ENCODE data around the gene KCTD17. TPM values are rescaled to one million over a fixed set of nuclear protein-coding genes. Genes with fewer than 3 reads are reported as not detected.

Gene KCTD17
- total and polyA plus RNA-seq, 2 of the 13 experiments (the other 11 are each of a cell fraction or from before 2014, with no cell fraction given), result 5.3 to 11.7 TPM

- no peak for TF ChIP-seq ZNF639 (CRISPR knock-in tag; conservative IDR thresholded peaks at IDR 0.05)
- TF ChIP-seq ZSCAN9 (CRISPR knock-in tag; IDR thresholded peaks at IDR 0.05; ENCODE audit: borderline replicate concordance), result no peak
- no peak for TF ChIP-seq TRAFD1 (CRISPR knock-in tag; IDR thresholded peaks at IDR 0.05; ENCODE audit: borderline replicate concordance)
- TF ChIP-seq NR3C1 (CRISPR knock-in tag; IDR thresholded peaks at IDR 0.05), result no peak
- TF ChIP-seq ZNF768 (CRISPR knock-in tag; IDR thresholded peaks at IDR 0.05), result peak; percentile 98
- peak; percentile 78 for TF ChIP-seq ZMYM3 (CRISPR knock-in tag; IDR thresholded peaks at IDR 0.05)
- no peak for TF ChIP-seq ZNF607 (CRISPR knock-in tag; IDR thresholded peaks at IDR 0.05; ENCODE audit: borderline replicate concordance)
- TF ChIP-seq ZNF282 (IDR thresholded peaks at IDR 0.05; ENCODE audit: partially characterized antibody), result no peak
- TF ChIP-seq, protein P1, sequence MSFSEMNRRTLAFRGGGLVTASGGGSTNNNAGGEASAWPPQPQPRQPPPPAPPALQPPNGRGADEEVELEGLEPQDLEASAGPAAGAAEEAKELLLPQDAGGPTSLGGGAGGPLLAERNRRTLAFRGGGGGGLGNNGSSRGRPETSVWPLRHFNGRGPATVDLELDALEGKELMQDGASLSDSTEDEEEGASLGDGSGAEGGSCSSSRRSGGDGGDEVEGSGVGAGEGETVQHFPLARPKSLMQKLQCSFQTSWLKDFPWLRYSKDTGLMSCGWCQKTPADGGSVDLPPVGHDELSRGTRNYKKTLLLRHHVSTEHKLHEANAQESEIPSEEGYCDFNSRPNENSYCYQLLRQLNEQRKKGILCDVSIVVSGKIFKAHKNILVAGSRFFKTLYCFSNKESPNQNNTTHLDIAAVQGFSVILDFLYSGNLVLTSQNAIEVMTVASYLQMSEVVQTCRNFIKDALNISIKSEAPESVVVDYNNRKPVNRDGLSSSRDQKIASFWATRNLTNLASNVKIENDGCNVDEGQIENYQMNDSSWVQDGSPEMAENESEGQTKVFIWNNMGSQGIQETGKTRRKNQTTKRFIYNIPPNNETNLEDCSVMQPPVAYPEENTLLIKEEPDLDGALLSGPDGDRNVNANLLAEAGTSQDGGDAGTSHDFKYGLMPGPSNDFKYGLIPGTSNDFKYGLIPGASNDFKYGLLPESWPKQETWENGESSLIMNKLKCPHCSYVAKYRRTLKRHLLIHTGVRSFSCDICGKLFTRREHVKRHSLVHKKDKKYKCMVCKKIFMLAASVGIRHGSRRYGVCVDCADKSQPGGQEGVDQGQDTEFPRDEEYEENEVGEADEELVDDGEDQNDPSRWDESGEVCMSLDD (CRISPR knock-in tag; IDR thresholded peaks at IDR 0.05; ENCODE audit: borderline replicate concordance), result no peak
- TF ChIP-seq, protein P2, sequence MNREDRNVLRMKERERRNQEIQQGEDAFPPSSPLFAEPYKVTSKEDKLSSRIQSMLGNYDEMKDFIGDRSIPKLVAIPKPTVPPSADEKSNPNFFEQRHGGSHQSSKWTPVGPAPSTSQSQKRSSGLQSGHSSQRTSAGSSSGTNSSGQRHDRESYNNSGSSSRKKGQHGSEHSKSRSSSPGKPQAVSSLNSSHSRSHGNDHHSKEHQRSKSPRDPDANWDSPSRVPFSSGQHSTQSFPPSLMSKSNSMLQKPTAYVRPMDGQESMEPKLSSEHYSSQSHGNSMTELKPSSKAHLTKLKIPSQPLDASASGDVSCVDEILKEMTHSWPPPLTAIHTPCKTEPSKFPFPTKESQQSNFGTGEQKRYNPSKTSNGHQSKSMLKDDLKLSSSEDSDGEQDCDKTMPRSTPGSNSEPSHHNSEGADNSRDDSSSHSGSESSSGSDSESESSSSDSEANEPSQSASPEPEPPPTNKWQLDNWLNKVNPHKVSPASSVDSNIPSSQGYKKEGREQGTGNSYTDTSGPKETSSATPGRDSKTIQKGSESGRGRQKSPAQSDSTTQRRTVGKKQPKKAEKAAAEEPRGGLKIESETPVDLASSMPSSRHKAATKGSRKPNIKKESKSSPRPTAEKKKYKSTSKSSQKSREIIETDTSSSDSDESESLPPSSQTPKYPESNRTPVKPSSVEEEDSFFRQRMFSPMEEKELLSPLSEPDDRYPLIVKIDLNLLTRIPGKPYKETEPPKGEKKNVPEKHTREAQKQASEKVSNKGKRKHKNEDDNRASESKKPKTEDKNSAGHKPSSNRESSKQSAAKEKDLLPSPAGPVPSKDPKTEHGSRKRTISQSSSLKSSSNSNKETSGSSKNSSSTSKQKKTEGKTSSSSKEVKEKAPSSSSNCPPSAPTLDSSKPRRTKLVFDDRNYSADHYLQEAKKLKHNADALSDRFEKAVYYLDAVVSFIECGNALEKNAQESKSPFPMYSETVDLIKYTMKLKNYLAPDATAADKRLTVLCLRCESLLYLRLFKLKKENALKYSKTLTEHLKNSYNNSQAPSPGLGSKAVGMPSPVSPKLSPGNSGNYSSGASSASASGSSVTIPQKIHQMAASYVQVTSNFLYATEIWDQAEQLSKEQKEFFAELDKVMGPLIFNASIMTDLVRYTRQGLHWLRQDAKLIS (CRISPR knock-in tag; IDR thresholded peaks at IDR 0.05), result no peak
- no peak for TF ChIP-seq ZNF761 (CRISPR knock-in tag; conservative IDR thresholded peaks at IDR 0.05)
- TF ChIP-seq, protein P3, sequence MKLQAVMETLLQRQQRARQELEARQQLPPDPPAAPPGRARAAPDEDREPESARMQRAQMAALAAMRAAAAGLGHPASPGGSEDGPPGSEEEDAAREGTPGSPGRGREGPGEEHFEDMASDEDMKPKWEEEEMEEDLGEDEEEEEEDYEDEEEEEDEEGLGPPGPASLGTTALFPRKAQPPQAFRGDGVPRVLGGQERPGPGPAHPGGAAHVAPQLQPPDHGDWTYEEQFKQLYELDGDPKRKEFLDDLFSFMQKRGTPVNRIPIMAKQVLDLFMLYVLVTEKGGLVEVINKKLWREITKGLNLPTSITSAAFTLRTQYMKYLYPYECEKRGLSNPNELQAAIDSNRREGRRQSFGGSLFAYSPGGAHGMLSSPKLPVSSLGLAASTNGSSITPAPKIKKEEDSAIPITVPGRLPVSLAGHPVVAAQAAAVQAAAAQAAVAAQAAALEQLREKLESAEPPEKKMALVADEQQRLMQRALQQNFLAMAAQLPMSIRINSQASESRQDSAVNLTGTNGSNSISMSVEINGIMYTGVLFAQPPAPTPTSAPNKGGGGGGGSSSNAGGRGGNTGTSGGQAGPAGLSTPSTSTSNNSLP (IDR thresholded peaks at IDR 0.05; ENCODE audit: low read depth, low read length), result no peak
- no peak for TF ChIP-seq CERS6 (CRISPR knock-in tag; IDR thresholded peaks at IDR 0.05)
- no peak for TF ChIP-seq ZNF841 (CRISPR knock-in tag; IDR thresholded peaks at IDR 0.05; ENCODE audit: borderline replicate concordance)
- TF ChIP-seq ZNF558 (CRISPR knock-in tag; IDR thresholded peaks at IDR 0.05; ENCODE audit: borderline replicate concordance), result no peak
- TF ChIP-seq HNRNPH1 (optimal IDR thresholded peaks at IDR 0.05; ENCODE audit: low read depth, low read length), result no peak
- 0 out of 2 replicates have a peak, but pooled peaks have one; percentile 28 for TF ChIP-seq NAIF1 (CRISPR knock-in tag; IDR thresholded peaks at IDR 0.05; ENCODE audit: borderline replicate concordance)
Measured at GRCh38 chr22:37014415-37014806, 37.1 kb upstream of the KCTD17 start (continued).
